ENCODE results near the gene ARID1A.

Gene ARID1A

GRCh38 chr1:26826261-26827105 lies 130.7 kb downstream of the ARID1A start, which contains the start of gene ZDHHC18:
Gene ZDHHC18, plus strand, starts transcription at chr1:26826688. Its CDS starts 117 bp downstream, at chr1:26826805.
- Histone ChIP-seq H3K4me3 (ENCODE audit: low read length, poor library complexity, severe bottlenecking) (peak within 1 kb of the TSS; percentile 76), H3K9me3 (ENCODE audit: insufficient read depth, low read depth, low read length) (no peaks in the 10 kb centered on the region), H3K4me1 (ENCODE audit: insufficient read depth, low read length, poor library complexity, severe bottlenecking) (peaks cover 42% of the 10 kb centered on the region), H4K20me1 (ENCODE audit: insufficient read depth, low read length, poor library complexity, severe bottlenecking) (peaks cover 22% of the 10 kb centered on the region), H3K4me2 (ENCODE audit: low read depth, low read length, poor library complexity, severe bottlenecking) (peak within 1 kb of the TSS; percentile 78), H3K27me3 (ENCODE audit: insufficient read depth, low read length, poor library complexity, severe bottlenecking) (no peaks in the 10 kb centered on the region), H2AFZ (ENCODE audit: low read length) (peak within 1 kb of the TSS; percentile 87), H3F3A (ENCODE audit: low read depth) (no peaks in the 10 kb centered on the region), H3K9ac (ENCODE audit: low read depth, low read length, poor library complexity, severe bottlenecking) (peak within 1 kb of the TSS; percentile 67), H3K79me2 (ENCODE audit: insufficient read depth, low read length) (peaks cover 45% of the 10 kb centered on the region), H3K9me2 (replicated peaks; ENCODE audit: low read depth, low read length) (no peaks in the 10 kb centered on the region), H3K36me3 (ENCODE audit: insufficient read depth, low read length) (no peaks in the 10 kb centered on the region)
- TF ChIP-seq EZH2phosphoT487 (IDR thresholded peaks at IDR 0.05; ENCODE audit: borderline replicate concordance) (no peak), CTCF (conservative IDR thresholded peaks at IDR 0.05; ENCODE audit: low read length) (peak; percentile 40; the same call in 1 of the 2 replicates)

GRCh38 chr1:26827106-26827604 lies 131.3 kb downstream of the ARID1A start:
- H3F3A ChIP-seq (ENCODE audit: low read depth): 0 out of 2 replicates have a peak, but pooled peaks cover 4% of the 10 kb centered on the region
- no peaks in the 10 kb centered on the region for H3K9me3 ChIP-seq (ENCODE audit: insufficient read depth, low read depth, low read length)
- peak overlapping the region; percentile 78 for H3K4me2 ChIP-seq (ENCODE audit: low read depth, low read length, poor library complexity, severe bottlenecking)
- peaks cover 26% of the 10 kb centered on the region for H4K20me1 ChIP-seq (ENCODE audit: insufficient read depth, low read length, poor library complexity, severe bottlenecking)
- H3K79me2 ChIP-seq (ENCODE audit: insufficient read depth, low read length): peaks cover 51% of the 10 kb centered on the region
- no peaks in the 10 kb centered on the region for H3K27me3 ChIP-seq (ENCODE audit: insufficient read depth, low read length, poor library complexity, severe bottlenecking)
- H3K9ac ChIP-seq (ENCODE audit: low read depth, low read length, poor library complexity, severe bottlenecking): peak overlapping the region; percentile 67
- H3K9me2 ChIP-seq (replicated peaks; ENCODE audit: low read depth, low read length): no peaks in the 10 kb centered on the region
- TF ChIP-seq CTCF (conservative IDR thresholded peaks at IDR 0.05; ENCODE audit: low read length) (no peak), EZH2phosphoT487 (IDR thresholded peaks at IDR 0.05; ENCODE audit: borderline replicate concordance) (no peak)
- H3K4me3 ChIP-seq (ENCODE audit: low read length, poor library complexity, severe bottlenecking): peak overlapping the region; percentile 76
- no peaks in the 10 kb centered on the region for H3K36me3 ChIP-seq (ENCODE audit: insufficient read depth, low read length)
- peaks cover 49% of the 10 kb centered on the region for H3K4me1 ChIP-seq (ENCODE audit: insufficient read depth, low read length, poor library complexity, severe bottlenecking)
- H2AFZ ChIP-seq (ENCODE audit: low read length): no peak overlapping the region

GRCh38 chr1:26827663-26828062 lies 131.8 kb downstream of the ARID1A start:
- Histone ChIP-seq H3K4me3 (ENCODE audit: low read length, poor library complexity, severe bottlenecking) (peak overlapping the region; percentile 76), H3K4me1 (ENCODE audit: insufficient read depth, low read length, poor library complexity, severe bottlenecking) (peaks cover 54% of the 10 kb centered on the region), H3F3A (ENCODE audit: low read depth) (peaks cover 9% of the 10 kb centered on the region), H2AFZ (ENCODE audit: low read length) (no peak overlapping the region), H3K4me2 (ENCODE audit: low read depth, low read length, poor library complexity, severe bottlenecking) (peak overlapping the region; percentile 78), H3K27me3 (ENCODE audit: insufficient read depth, low read length, poor library complexity, severe bottlenecking) (no peaks in the 10 kb centered on the region), H3K36me3 (ENCODE audit: insufficient read depth, low read length) (peaks cover 3% of the 10 kb centered on the region; the same call in 1 of the 2 replicates), H3K9me2 (replicated peaks; ENCODE audit: low read depth, low read length) (no peaks in the 10 kb centered on the region), H4K20me1 (ENCODE audit: insufficient read depth, low read length, poor library complexity, severe bottlenecking) (peaks cover 26% of the 10 kb centered on the region), H3K9me3 (ENCODE audit: insufficient read depth, low read depth, low read length) (no peaks in the 10 kb centered on the region), H3K9ac (ENCODE audit: low read depth, low read length, poor library complexity, severe bottlenecking) (peak overlapping the region; percentile 67), H3K79me2 (ENCODE audit: insufficient read depth, low read length) (peaks cover 56% of the 10 kb centered on the region)
- TF ChIP-seq CTCF (conservative IDR thresholded peaks at IDR 0.05; ENCODE audit: low read length) (no peak), EZH2phosphoT487 (IDR thresholded peaks at IDR 0.05; ENCODE audit: borderline replicate concordance) (no peak)
